Activated naive CD8-positive, alpha-beta T cell treated with anti-CD3 and anti-CD28 coated beads, Interleukin-2, amount 50 U/mL, for 16 hours (primary cell): ENCODE data around the gene COPS4.
A peak's percentile ranks its signal among the peaks of the same experiment; 100 is the strongest.
"Not testable (repeated sequence)": the region's sequence is repeated elsewhere in the genome, so short reads cannot be mapped to it uniquely, and the experiment has no call there.

Source experiments
- DNase-seq: peaks from one replicate; pipeline ENCODE4 v3.0.0-alpha.2; 2020; ENCODE audit warnings: low read depth, low spot score

The COPS4 gene

GRCh38 chr4:83034630-83035494 lies at the start of gene COPS4:
COPS4 (plus strand) TSS chr4:83035183; CDS start chr4:83035225, 42 bp downstream.
- peak; percentile 86 for DNase-seq

DNA sequence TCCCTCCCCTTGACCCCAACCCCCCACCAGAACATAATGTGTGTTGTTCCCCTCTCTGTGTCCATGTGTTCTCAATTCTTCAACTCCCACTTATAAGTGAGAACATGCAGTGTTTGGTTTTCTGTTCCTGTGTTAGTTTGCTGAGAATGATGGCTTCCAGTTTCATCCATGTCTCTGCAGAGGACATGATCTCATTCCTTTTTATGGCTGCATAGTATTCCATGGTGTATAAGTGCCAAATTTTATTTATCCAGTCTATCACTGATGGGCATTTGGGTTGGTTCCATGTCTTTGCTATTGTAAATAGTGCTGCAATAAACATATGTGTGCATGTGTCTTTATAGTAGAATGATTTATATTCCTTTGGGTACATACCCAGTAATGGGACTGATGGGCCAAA lies 47.5 kb upstream of the COPS4 start:
- not testable (repeated sequence) for DNase-seq

DNA sequence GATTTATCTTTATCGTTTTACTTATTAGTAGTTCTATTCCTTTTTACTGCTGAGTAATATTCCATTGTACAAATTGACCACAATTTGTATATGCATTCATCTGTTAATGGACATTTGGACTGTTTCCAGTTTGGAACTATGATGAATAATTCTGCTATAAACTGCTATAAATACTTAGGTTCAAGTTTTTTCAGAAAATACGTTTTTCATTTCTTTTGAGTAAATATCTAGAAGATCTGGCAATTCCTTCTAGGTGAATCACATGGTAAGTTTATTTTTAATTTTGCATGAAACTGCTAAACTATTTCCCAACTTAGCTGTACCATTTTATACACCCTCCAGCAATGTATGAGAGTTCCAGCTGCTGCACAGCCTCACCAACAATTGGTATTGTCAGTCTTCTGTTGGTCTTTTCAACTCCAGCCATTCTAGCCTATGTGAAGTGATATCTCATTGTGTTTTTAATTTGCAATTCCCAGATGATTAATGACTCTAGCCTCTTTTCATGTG lies 46.6 kb upstream of the COPS4 start:
- DNase-seq = no peak

- no peak for DNase-seq
Observed at GRCh38 chr4:82989575-82990429, 45.2 kb upstream of the COPS4 start.

GRCh38 chr4:82994834-82995233 lies 40.1 kb upstream of the COPS4 start:
- DNase-seq = no peak

DNA sequence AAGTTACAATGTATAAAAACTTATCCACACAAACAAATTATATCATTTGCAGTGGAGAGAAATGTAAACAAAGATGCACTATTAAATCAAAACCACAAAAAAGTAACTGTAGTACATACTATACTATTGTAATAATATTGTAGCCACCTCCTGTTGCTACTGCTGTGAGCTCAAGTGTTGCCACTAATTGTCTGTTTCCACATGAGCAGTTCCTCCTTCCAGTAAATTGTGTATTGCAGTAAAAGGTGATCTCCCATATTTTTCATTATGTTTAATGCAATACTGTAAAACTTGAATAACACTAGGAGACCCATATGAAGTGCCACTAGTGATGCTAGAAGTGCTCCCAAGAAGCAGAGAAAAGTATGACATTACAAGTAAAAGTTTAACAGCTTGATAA lies 36.1 kb upstream of the COPS4 start:
- no peak for DNase-seq

DNA sequence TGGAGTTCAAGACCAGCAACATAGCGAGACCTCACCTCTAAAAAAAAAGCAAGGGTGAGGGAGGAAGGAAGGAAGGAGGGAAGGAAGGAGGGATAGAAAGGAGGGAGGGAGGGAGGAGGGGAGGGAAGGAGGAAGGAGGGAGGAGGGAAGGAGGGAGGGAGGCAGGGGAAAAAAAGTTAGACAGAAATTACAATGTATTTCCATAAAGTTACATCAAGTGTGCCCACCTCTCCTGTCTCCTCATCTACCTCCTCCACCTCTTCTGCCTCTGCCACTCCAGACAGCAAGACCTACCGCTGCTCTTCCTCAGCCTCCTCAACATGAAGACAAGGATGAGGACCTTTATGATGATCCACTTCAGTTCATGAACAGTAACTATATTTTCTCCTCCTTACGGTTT lies 32.7 kb upstream of the COPS4 start:
- no peak for DNase-seq

DNA sequence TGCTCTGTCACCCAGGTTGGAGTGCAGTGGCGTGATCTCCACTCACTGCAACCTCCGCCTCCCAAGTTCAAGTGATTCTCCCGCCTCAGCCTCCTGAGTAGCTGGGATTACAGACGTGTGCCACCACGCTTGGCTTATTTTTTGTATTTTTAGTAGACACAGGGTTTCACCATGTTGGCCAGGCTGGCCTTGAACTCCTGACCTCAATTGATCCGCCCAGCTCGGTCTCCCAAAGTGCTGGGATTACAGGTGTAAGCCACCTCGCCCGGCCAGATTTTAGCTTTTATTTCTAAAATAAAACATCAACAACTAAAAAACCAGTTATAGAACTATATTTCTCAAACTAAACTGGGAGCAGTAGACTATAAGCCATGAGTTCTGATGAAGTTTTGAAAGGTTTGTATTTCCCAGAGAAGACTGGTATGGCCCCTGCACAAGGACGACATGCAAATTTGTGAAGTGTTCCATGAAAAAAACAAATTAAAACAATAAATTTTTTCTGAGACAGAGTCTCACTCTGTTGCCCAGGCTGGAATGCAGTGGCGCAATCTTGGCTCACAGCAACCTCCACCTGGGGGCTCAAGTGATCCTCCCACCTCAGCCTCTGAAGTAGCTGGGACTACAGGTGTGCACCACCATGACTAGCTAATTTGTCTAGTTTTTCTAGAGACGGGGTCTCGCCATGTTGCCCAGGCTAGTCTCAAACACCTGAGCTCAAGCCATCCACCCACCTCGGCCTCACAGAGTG lies 31.8 kb upstream of the COPS4 start:
- DNase-seq = not testable (repeated sequence)

DNA sequence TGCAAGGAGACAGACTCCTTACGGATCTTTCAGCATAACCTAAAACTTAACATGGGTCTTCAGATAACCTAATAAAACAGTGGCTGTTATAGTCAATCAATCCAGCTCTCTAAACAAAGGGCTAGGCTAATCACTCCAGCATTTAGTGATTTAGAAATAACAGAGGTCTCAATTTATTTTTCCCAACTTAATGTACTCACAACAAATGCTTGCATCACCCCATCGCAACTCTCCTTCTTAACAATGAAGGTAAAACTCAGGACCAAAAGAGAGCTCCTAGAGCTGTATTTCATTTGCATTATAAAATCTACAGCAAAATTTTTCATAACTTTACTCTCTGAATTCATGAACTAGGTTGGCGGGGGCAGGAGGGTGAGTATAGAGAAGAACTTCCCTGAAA lies 25.5 kb upstream of the COPS4 start:
- no peak for DNase-seq

DNA sequence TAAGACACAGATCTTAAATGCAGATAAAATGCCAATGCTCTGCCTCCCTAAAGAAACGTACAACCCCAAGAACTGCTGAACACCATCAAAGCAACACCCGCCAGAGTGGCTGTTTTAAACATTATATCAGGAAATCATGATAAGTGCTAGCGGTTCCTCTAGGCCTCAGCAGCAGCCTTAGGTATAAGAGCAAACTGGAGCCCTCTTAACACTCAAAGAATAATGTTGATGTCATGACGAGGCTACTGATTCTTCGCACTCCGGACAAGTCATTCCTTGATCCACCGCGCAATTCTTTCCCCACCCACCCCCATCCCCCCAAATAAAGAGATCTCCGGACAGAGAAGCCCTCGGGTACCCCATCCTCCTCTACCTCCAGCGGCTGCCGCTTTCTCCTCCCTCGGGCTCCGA lies 24.9 kb upstream of the COPS4 start:
- DNase-seq = no peak

DNA sequence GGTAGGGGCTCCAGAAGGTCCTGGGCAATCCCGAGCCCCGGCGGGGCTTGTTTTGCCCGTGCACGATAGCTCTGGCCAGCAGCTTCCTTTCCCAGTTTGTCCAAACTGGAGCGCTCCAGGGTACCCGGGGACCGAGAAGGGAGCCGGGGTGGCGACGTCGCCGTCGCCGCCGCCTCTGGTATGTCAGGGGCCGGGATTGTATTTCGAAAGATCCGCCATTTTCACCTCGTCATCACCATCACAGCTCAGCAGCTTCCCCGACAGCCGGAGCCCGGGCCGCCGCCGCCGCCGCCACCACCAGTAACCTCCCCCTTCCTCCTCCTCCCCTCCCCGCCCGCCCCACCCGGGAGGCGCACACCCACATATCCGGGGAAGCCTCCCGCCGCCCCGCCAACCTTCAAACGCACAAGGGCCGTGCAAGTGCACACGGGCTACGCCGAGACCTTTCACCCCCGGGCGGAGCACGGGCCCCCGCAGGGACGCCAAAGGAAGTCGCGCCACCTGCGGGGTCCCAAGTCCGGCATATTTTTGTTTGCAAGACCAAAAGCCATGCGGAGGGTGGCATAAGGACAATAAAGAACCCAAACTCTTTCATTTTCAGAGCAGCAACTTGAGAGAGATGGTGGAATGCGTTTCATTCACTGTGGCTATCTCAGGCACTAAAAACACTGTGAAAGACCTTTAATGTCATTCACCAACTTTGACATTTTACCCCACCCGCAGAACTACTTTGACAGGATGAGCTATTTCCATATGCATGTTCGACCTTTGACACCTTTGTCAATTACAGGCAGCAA lies 24.3 kb upstream of the COPS4 start, which contains the start of gene LIN54:
LIN54 (minus strand) TSS at position 302 of the 797 bp plus-strand sequence. CDS start 25,979 bp downstream, outside the sequence.
- peak; percentile 57 for DNase-seq

GRCh38 chr4:83011689-83012199 lies 23.2 kb upstream of the COPS4 start:
- DNase-seq = no peak

- DNase-seq = no peak
Observed at GRCh38 chr4:83012200-83012686, 22.7 kb upstream of the COPS4 start.

DNA sequence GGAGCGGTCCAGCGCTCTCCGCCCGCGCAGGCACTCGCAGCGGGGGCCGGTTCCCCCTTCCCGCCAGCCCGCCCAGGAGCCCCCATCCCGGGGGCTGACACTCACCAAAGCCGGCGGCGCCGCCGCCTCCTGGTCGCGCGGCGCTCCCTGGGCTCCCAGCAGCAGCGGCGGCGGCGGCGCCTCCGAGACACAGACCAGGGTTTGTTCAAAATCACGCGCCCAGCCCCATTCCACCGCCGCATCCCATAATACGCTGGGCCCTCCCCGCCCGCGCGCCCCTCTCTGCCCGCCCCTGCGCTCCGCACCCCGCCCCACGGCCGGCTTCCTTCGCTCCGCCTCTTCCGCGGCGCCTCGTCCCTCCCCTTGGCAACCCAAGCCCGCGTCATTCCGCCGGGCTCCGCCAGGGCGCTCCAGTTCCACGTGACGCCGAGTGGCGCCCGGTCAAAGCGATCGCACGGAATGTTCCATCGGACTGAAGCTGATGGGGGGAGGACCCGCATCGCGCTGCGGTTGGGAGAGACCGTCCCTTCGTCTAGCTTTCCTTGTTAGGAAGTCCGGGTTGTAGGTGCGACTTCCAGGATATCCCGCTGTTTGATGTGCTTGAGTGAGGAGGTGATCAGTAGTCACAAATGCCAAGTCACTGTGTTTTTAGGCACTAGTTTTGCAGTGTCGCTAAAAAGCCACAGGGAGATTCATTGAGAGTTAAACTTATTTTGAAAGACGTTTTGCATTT lies 22.1 kb upstream of the COPS4 start:
- DNase-seq = peak; percentile 92

DNA sequence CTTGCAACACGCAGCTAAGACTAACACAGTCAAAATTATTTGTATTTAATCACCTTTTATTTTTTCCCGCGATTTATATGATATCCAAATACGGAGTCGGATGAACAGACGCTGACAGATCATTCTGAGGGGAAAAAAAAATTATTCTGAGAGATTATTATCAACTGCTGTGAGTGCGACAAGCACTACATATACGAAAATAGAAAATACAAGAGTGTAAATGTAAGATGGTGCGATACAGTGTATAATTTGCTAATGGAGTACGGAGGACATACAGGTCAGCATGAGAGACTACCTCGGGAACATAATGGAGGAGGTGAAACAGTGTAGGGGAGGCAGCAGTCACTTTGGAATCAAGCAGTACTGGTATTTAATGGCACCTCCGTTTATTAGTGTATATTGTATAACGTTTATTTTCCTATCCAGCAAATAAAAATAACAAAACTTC lies 21.5 kb upstream of the COPS4 start:
- no peak for DNase-seq

DNA sequence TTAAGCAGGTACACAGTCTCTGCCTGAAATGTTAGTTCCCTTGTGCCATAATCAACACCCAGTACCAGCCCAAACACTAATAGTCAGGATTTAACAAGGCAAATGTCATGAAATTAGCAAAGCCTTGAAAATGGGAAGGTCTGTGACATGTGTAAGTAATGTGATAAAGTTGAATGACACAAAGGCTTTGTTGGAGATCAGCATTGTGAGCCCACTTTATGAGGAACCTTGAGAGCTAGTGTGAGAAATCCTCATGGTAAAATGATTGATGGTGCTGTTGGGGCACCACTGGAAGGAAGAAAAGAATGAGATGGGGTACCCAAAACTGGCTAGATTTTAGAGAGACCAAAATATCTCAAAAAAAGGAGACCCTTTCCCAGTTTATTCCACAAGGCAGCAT lies 21.1 kb upstream of the COPS4 start:
- no peak for DNase-seq

- DNase-seq = no peak
Observed at GRCh38 chr4:83019794-83020494, 15.0 kb upstream of the COPS4 start.

GRCh38 chr4:83022724-83023450 lies 12.1 kb upstream of the COPS4 start:
- no peak for DNase-seq
